ENCODE data around the gene MFSD1.

MFSD1 gene, protein sequence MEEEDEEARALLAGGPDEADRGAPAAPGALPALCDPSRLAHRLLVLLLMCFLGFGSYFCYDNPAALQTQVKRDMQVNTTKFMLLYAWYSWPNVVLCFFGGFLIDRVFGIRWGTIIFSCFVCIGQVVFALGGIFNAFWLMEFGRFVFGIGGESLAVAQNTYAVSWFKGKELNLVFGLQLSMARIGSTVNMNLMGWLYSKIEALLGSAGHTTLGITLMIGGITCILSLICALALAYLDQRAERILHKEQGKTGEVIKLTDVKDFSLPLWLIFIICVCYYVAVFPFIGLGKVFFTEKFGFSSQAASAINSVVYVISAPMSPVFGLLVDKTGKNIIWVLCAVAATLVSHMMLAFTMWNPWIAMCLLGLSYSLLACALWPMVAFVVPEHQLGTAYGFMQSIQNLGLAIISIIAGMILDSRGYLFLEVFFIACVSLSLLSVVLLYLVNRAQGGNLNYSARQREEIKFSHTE

DNA sequence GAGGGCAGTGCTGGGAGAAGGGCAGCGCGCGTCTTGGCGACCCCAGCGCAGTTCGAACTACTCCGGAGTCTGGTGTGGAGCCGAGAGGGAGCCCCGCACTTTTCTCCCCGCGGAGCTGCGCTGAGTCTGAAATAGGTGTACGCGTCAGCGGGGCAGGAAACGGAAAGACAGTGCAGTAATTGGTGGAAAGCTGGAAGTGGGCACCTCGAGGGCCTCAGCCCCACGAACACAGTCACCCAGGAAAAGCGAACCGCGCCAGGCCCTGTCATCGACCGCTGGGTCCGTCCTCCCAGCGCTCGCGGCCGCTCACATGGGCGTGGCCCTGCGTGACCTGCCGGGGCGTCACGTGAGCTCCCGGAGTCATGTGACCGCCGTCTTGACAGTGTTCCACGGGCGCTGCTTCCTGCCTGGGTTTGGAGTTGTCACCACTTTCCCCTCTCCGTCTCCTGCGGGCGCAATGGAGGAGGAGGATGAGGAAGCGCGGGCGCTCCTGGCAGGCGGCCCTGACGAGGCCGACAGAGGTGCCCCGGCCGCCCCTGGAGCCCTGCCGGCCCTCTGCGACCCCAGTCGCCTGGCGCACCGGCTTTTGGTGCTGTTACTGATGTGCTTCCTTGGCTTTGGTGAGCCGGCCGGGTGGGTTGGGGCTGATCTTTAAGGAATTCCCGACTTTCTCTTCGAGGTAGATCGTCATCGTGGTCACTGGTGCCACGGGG is at the start of gene MFSD1:
MFSD1 (plus strand) TSS at position 359 of the 713 bp plus-strand sequence; CDS start at position 458, 99 bp downstream.
- DNase-seq (ENCODE audit: low read depth, low spot score) = peak; percentile 64

DNA sequence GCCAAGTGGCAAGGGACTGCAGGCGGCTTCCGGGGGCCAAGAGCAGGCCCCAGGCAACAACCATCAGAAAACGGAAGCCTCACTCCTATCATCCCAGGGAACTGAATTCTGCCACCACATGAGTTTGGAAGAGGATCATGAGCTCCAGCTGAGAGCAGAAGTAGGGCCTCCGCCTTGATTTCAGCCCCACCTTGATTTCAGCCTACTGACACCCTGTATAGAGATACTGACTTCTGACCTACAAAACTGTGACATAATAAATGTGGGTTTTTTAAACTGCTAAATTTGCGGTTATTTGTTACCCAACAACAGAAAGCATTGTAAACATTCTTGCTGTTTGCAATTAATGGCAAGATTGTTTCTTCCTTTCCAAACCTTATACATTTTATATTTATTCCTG is 48.0 kb upstream of the MFSD1 start:
- no peak for DNase-seq (ENCODE audit: low read depth, low spot score)

DNA sequence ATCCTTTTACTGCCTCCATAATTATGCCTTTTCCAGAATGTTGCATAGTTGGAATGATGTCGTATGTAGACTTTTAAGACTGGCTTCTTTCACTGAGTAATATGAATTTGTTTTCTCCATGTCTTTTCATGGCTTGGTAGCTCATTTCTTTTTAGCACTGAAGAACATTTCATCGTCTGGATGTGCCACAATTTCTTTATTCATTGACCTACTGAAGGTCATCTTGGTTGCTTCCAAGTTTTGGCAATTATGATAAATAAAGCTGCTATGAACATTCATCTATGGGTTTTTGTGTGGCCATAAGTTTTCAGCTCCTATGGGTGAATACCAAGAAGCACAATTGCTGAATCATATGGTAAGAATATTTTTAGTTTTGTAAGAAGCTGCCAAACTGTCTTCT is 46.4 kb upstream of the MFSD1 start:
- no peak for DNase-seq (ENCODE audit: low read depth, low spot score)

DNA sequence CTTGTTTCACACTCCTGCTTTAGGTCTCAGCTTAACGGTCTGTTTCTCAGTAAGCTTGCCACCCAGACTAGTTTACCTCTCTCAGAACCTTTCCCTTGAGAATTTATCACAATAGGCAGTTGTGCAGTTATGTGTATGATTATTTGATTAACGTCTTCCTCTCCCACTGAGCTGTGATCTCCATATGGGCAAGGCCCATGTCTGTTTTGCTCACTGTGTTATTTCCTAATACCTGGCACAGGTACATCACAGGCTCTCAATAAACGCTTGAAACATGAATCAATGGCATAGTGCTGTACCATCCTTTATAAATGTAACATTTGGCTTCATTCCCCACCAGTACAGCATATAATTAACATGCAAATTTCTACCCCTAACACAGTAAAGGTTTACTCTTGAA is 40.5 kb upstream of the MFSD1 start:
- no peak for DNase-seq (ENCODE audit: low read depth, low spot score)

DNA sequence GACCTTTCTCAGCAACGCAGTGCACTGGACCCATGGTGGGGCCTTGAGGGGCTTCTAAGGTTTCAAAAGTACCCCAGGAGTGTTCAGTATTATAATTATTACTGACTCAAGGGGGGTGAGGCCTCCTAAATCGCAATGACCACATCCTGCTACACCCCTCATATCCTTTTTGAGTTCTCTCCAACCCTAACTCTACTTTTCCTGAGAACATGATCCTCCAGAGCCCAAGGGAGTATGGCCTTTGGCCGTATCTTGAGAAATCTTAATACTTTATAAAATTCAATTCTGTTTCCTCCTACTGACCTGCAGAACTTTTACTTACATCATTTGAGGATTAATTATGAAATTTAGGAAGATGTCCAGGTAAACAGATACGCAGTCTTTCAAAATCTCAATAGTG is 39.2 kb upstream of the MFSD1 start:
- no peak for DNase-seq (ENCODE audit: low read depth, low spot score)

DNA sequence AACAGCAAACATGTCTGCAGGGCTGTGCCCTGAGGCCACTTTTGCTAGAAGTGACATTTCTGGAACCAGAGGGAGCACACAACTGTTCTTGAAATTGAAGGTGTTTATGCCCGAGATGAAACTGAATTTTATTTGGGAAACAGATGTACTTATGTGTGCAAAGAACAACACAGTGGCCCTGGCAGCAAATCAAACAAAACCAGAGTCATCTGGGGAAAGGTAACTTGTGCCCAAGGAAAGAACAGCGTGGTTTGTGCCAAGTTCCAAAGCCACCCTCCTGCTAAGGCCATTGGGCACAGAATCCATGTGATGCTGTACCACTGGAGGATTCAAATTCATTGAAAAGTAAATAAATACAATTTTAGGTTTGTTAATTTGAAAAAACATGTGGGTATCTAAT is 38.4 kb upstream of the MFSD1 start:
- DNase-seq (ENCODE audit: low read depth, low spot score) = no peak

DNA sequence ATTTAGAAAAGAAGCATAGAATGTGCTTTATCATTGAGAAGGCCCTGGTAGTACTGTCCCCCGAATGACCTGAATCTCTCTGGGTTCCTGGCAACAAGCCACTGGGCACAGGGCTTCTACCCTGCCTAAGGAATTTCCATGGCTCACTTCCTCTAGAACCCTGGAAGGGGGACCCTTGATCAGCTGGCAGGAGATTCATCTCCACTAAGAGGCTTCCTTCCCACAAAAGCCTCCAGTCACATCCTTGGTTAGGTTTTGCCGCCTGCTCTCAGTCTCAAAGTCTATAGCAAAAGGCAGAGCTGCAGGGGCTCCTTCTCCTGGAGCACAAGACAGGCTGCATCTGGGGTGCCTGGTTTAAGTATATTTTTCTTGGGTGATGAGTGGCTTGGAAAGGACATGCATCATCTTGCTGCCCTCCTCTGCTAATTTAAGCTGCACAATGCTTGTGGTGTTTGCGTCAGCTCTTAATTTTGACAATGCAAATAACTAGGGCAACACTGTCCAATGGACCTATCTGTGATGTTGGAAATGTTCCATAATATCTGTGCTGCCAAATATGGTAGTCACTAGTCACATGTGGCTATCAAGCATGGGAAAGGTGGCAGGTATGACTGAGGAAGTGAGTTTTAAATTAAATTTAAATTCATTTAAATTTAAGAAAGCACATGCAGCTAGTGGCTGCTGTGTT is 36.2 kb upstream of the MFSD1 start:
- no peak for DNase-seq (ENCODE audit: low read depth, low spot score)

DNA sequence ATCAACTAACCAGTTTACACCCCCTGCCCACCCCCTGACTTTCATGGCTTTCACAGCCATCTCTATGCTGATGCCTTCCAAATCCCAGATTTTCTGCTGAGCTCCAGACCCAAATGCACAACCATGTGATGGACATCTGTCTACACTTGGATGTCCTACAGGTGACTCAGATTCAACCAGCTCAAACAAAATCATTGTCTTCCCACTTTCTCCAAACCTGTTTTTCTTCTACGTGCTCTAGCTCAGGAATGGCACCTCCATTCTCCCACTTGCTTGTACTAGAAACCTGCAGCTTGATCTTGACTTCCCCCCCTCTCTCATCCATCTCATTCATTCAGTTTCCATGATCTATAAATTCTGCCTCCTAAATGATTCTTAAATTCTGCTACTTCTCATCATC is 35.5 kb upstream of the MFSD1 start:
- no peak for DNase-seq (ENCODE audit: low read depth, low spot score)

DNA sequence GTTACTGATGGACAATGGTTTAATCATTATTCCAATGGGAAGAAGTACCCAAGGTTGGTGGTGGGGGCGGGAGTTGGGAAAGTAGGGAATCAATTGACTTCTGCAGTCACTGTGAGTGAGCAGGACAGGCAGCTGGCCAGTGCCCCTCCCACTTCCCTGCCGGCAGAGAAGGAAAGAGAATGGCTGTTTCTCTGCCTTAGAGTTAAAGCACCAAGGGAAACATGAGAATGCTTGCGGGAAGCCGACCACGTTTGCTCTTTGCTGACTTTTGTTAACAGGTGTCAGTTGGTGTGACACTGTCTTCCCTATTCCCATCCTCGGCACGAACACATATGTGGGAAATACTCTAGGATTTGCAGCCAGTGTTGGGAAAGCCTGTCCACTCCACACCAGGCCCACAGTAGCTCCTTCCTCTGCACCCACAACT is 33.5 kb upstream of the MFSD1 start:
- DNase-seq (ENCODE audit: low read depth, low spot score) = no peak

DNA sequence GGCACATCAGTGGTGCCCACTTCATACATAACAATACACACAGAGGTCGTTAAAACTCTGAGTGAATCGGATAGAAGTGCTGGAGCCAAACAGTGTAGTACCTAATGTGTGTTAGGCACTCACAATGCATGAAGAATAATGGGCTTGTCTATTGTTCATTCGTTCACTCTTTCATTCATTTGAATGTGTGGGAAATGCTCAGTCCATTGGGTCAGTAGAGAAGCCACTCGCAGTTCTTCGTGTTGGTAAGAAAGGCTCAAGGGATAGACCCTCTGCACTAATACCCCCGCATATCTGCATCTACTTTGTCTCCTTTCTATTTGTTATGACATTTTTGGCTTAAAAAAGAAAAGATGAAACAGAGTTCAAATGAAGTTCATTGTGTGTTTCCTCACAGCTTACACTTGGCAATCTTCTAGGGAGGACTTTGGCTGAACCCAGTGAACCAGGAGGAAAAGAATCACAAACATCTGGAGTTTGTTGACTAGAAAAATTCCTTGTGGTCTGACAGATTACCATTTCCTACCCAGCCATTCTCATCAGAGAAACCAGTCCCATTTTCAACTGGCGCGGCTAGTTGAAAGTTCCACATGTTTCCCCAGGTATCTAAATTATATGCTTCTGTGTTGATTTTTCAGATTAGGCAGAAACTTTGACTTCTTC is 32.8 kb upstream of the MFSD1 start:
- DNase-seq (ENCODE audit: low read depth, low spot score) = peak; percentile 53

DNA sequence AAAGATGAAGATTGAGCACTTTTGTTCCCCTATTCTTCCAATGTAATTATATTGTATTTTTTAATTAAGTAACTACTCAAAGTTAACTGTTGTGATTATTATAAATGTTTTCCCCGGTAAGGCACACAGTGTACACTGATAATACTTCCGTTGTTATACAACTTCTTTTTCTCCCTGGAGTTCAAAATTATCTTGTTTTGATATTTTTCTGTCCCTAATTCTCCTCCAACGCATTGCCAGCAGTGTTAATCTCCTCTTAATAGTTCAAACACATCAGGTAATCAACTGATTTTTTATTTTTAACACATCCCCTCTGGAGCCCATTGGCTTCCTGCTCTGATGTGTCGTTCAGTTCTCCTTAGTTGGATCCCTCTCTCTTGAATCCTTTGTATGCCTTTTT is 32.3 kb upstream of the MFSD1 start:
- no peak for DNase-seq (ENCODE audit: low read depth, low spot score)

DNA sequence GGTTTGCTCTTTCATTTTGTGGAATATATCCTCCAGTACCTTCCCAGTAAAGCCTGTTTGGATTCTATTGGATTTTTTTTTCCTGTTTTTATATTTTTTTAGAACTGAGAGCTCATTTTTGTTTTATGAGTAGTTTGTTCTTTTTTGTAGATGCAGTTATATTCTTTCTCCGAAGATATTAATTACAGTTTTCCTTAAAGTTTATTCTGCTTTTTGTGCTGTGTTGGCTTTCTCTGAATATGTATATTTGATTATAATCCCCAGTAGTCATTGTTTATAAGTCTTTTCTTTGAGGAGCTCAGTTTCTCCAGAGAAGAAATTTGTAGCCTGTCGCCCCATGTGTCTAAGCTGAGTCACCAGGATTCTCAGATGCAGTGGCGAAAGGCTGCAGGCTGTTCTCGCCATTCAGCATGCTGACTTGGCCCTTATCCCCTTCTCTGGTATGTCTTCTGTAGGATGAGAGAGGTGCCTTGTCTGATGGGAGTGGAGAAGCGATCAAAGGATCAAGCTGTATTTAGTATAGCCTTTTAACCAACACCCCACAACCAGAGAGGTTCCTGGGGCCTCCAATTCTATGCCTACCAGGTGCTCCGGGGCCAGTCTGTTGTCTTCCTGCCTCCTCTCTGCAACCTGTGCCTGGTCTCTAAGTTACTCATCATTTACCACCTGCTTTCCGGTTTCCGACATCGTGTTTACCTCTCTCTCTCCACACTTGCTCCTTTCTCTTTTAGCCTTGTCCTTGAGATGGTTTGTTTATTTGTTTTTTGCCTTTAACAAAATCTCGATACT is 31.7 kb upstream of the MFSD1 start:
- no peak for DNase-seq (ENCODE audit: low read depth, low spot score)

DNA sequence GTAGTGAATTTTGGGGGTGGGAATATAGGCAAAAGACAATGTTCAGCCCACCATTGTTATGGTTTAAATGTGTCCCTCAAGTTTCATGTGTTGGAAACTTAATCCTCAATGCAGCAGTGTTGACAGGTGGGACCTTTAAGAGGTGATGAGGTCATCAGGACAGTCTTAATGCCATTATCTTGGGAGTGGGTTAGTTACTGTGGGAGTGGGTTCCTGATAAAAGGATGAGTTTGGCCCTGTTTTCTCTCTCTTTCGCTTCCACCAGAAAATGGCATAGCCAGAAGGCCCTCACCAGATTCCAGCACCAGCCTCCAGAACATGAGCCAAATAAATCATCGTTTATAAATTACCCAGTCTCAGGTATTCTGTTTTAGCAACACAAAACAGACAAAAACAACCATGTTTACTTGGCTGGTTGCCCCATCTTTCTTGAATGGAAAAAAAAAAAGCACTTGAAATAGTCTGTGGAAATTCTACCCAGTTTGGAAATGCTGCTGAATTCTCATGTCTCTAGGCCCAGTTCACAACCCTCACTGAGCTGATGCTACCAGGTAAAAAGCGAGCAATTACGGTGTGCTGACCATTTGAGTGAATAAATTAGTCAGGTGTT is 31.0 kb upstream of the MFSD1 start:
- no peak for DNase-seq (ENCODE audit: low read depth, low spot score)

DNA sequence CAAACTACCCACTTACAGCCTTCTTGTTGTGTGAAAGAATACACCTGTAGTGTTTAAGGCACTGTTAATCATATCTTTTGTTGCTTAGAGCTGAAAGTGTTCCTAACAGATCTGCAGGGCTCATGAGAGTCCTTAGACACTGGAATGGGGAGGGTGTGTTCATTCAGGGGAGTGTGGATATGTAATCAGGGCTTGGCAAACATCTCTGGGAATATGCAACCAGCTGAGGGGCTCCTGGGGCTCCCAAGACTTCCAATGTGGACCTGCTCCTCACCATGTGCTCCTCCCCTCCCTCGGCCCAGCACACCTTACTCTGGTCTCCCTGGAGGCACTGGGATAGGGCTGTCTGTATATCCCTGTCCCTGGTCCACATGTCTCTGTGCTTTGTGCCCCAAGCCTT is 30.3 kb upstream of the MFSD1 start:
- DNase-seq (ENCODE audit: low read depth, low spot score) = no peak

DNA sequence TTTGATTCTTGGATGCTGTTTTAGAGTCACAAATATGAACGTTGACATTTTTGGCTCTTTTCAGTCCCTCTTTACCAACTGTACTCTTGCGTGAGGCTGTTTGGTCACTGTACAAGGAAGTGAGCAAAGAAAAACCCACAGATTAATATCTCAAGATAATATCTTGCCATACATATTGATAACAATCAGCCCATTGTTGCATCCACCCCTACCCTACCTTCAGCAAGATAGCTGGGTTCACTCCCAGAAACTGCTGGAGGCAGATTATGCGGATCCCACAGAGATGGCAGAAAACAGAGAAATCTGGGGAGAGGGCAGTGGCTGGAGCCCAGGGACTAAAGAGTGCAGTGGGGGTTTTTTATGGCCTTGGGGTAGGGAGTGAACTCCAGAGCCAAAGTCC is 29.9 kb upstream of the MFSD1 start:
- no peak for DNase-seq (ENCODE audit: low read depth, low spot score)

DNA sequence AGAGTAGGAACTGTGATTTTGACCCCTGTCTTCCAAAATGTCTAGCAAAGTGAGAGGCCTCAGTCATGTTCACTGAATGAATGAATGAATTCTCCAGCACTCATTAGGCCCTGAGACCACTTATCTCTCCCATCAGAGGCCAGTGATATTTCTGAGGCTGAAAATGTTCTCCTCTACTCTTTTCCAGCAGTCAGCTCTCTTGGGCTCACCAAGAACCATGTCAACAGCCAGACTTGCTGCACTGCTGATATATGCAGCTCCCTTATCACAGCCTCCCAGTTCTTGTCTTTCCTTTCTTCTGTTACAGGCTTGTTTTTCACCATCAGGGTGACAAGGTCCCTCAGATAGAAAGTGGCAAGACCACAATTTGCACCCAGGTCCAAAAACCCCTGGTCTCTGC is 28.7 kb upstream of the MFSD1 start:
- DNase-seq (ENCODE audit: low read depth, low spot score) = no peak

DNA sequence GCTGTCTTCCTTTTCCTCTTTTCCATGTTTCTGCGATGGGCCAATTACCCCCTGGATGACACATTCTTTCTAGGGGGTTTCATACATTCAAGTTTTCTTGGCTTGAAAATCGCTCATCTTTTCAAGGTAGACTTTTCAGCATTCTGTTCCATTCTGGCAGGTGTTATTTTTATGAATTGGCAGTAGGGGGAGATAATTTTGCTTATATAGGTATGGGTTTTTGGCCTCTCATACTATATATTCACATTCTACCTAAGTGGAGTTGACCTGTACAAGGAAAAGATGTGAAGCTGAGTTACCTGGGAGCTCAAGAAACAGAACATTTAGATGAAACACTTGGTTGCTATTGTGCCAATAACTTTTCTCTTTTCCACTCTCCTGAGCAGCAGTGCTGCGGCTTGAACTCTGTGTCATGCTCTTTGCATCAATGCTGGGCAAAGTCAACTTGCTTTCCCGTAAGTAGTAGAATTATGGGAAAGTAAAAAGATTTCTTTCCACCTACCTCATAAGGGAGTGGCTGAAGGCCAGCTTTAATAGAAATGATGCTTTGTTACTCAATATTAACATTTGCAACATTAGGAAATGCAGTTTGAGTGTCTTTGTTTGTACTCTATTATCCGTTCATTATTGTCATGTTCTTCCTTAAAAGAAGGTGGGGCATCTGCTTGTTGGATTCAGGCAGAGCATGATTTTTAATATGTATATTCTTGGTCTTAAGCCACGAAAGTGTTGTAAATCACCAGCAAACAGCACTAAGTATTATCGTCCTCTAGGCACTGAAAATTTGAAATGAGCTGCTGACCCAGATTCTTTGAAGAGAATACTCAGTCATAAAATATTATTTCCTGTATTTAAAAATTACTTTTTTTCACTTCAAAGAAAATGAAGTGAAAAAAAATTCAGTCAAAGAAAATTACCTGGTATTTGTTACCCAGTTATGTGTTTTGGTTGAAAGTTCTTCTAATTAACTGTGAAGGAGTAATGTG is 27.7 kb upstream of the MFSD1 start:
- no peak for DNase-seq (ENCODE audit: low read depth, low spot score)

DNA sequence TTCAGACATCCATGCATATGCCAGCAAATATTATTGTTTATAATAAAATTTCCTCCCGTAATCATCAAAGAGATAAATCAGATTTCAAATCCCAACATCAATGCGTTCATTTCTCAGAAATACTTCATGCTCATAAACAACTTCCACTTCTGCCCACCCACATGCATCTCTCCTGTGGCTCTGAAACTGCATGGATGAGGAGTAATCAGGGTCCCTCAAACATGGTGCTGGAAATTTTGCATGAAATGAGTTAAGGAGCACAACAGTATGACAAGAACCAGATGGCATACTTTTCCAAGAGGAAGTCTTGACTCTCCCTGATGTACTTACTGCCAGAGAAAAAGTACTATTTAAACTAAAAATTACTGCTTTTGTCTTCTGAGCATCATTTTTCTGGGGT is 26.9 kb upstream of the MFSD1 start:
- DNase-seq (ENCODE audit: low read depth, low spot score) = no peak

Measured in smooth muscle cell of the brain vasculature (primary cell).